Measurements from ENCODE around the gene C12orf42.

DNA sequence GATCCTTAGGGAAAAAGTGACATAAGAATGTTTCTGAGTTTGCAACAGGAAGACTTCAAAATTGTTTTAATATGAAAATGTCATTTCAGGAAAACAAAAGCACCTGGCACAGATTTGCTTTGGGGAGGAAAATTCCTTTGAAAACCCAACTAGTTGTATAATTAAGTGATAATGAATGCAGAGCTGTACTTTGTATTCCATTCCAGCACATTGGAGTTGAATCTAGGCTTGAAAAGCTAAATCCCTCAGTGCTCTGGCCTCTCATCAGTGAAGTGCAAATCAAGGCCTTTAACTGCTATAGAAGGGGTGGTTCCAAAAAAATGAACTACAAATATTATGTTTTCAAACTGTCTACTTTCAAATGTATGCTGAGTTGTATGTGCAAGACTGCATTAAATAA, 19.6 kb upstream of the C12orf42 start:
- TF ChIP-seq, protein P1, sequence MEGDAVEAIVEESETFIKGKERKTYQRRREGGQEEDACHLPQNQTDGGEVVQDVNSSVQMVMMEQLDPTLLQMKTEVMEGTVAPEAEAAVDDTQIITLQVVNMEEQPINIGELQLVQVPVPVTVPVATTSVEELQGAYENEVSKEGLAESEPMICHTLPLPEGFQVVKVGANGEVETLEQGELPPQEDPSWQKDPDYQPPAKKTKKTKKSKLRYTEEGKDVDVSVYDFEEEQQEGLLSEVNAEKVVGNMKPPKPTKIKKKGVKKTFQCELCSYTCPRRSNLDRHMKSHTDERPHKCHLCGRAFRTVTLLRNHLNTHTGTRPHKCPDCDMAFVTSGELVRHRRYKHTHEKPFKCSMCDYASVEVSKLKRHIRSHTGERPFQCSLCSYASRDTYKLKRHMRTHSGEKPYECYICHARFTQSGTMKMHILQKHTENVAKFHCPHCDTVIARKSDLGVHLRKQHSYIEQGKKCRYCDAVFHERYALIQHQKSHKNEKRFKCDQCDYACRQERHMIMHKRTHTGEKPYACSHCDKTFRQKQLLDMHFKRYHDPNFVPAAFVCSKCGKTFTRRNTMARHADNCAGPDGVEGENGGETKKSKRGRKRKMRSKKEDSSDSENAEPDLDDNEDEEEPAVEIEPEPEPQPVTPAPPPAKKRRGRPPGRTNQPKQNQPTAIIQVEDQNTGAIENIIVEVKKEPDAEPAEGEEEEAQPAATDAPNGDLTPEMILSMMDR (IDR thresholded peaks at IDR 0.05): no peak
- TF ChIP-seq POLR2A (IDR thresholded peaks at IDR 0.05): no peak
